ENCODE results near the gene CHCHD6. TPM values are rescaled to one million over a fixed set of nuclear protein-coding genes. Genes with fewer than 3 reads are reported as not detected.

The CHCHD6 gene
- total RNA-seq, 4 donors from 2014 or later: 30.3 to 46.5 (median 33.6) TPM

DNA sequence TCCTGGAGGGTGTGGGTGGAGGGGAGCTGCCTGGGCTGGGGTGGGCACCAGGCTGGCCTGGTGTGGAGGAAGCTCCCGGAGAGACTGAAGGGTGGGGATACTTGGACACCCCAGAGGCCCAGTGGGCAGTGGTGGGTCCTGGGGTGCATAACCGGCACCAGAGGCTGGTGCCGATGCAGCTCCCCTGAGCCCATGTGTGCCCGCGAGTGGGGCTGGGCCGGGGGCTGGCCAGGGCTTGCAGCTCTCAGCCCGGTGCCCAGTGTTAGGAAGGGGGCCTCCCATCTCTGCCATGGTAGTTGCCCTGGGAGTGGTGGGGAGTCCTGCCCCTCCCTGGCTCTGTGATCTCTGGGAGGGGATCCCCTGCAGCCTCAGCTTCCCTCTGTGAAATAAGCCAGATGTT, 288.2 kb downstream of the CHCHD6 start:
- TF ChIP-seq EP300 (IDR thresholded peaks at IDR 0.05): no peak
- no peak for TF ChIP-seq POLR2A (IDR thresholded peaks at IDR 0.05)
- TF ChIP-seq, protein P1, sequence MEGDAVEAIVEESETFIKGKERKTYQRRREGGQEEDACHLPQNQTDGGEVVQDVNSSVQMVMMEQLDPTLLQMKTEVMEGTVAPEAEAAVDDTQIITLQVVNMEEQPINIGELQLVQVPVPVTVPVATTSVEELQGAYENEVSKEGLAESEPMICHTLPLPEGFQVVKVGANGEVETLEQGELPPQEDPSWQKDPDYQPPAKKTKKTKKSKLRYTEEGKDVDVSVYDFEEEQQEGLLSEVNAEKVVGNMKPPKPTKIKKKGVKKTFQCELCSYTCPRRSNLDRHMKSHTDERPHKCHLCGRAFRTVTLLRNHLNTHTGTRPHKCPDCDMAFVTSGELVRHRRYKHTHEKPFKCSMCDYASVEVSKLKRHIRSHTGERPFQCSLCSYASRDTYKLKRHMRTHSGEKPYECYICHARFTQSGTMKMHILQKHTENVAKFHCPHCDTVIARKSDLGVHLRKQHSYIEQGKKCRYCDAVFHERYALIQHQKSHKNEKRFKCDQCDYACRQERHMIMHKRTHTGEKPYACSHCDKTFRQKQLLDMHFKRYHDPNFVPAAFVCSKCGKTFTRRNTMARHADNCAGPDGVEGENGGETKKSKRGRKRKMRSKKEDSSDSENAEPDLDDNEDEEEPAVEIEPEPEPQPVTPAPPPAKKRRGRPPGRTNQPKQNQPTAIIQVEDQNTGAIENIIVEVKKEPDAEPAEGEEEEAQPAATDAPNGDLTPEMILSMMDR (IDR thresholded peaks at IDR 0.05): no peak
- Histone ChIP-seq H3K4me1 (peaks cover 0 to 82% (median 28%) of the 10 kb centered on the region in 4 donors), H3K27ac (peak overlapping the region in 2 of 4 donors; percentile 68 to 71), H3K36me3 (peaks cover 0 to 41% (median 0%) of the 10 kb centered on the region in 3 donors), H3K4me3 (no peak overlapping the region), H3K27me3 (no peaks in the 10 kb centered on the region), H3K9me3 (no peaks in the 10 kb centered on the region)
- no peak for DNase-seq (ENCODE audit: low spot score in 2 of 2)
- 84 to 100% methylated on average over 2 to 6 of the region's 7 CpGs for WGBS, 2 donors

- 72 to 92% methylated on average over 6 to 8 of the region's 8 CpGs for WGBS, 2 donors
- no peak for TF ChIP-seq EP300 (IDR thresholded peaks at IDR 0.05)
- no peak for TF ChIP-seq POLR2A (IDR thresholded peaks at IDR 0.05)
- TF ChIP-seq, protein P1 (IDR thresholded peaks at IDR 0.05): no peak
- Histone ChIP-seq H3K36me3 (peaks cover 0 to 45% (median 0%) of the 10 kb centered on the region in 3 donors), H3K4me3 (no peak overlapping the region), H3K27ac (peak overlapping the region in 2 of 4 donors; percentile 68 to 71), H3K4me1 (peaks cover 0 to 81% (median 28%) of the 10 kb centered on the region in 4 donors), H3K27me3 (no peaks in the 10 kb centered on the region), H3K9me3 (no peaks in the 10 kb centered on the region)
- no peak for DNase-seq (ENCODE audit: low spot score in 2 of 2)
These were observed 288.7 kb downstream of the CHCHD6 start for GRCh38 chr3:126992776-126993175.

GRCh38 chr3:126993436-126993835, 289.4 kb downstream of the CHCHD6 start:
- H3K27ac ChIP-seq: peak overlapping the region in 2 of 4 donors; percentile 68 to 71
- no peak for DNase-seq (ENCODE audit: low spot score in 2 of 2)
- no peak for TF ChIP-seq POLR2A (IDR thresholded peaks at IDR 0.05)
- TF ChIP-seq, protein P1 (IDR thresholded peaks at IDR 0.05): no peak
- TF ChIP-seq EP300 (IDR thresholded peaks at IDR 0.05): no peak
- no peaks in the 10 kb centered on the region for H3K9me3 ChIP-seq
- no peak overlapping the region for H3K4me3 ChIP-seq
- 94 to 95% methylated on average over 7 to 9 of the region's 9 CpGs for WGBS, 2 donors
- H3K27me3 ChIP-seq: no peaks in the 10 kb centered on the region
- H3K36me3 ChIP-seq: peaks cover 0 to 40% (median 0%) of the 10 kb centered on the region in 3 donors
- H3K4me1 ChIP-seq: peaks cover 0 to 77% (median 28%) of the 10 kb centered on the region in 4 donors

GRCh38 chr3:126994661-126995245, 290.7 kb downstream of the CHCHD6 start:
- Histone ChIP-seq H3K27ac (peak overlapping the region; percentile 28 to 79 (median 66)), H3K36me3 (peaks cover 0 to 27% (median 0%) of the 10 kb centered on the region in 3 donors), H3K27me3 (no peaks in the 10 kb centered on the region), H3K4me3 (no peak overlapping the region), H3K9me3 (no peaks in the 10 kb centered on the region), H3K4me1 (peaks cover 0 to 90% (median 33%) of the 10 kb centered on the region in 4 donors)
- WGBS, 2 donors: 17 to 20% methylated on average over 6 to 10 of the region's 10 CpGs
- TF ChIP-seq POLR2A (IDR thresholded peaks at IDR 0.05): no peak
- no peak for TF ChIP-seq EP300 (IDR thresholded peaks at IDR 0.05)
- TF ChIP-seq, protein P1 (IDR thresholded peaks at IDR 0.05): no peak
- DNase-seq (ENCODE audit: low spot score in 2 of 2): peak in 1 of 2 donors; percentile 28

DNA sequence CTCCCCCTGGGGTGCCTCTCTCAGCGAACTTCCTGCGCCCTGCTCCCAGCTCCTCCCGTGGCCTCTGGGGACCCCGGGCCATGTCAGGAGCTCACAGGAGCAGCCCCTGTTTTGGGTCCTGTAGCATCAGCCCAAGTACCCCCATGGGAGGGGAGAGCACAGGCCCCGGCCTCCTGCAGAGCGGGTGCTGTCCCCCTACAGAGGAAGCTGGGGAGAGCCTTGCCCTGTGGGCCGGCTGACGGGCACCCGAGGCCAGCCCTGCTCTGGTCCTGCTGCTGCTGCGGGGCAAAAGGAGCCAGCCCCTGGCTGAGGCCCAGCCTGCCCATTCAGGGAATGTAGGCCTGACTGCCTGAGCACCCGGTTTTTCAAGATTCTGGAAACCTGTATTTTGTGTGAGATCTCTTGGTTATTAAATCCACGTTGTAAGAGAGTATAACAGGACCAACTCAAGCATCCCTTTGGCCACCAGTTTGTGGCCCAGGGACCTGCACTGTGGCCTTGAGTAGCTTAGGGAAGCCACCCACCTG, 291.3 kb downstream of the CHCHD6 start:
- Histone ChIP-seq H3K4me3 (no peak overlapping the region), H3K36me3 (peaks cover 0 to 22% (median 0%) of the 10 kb centered on the region in 3 donors), H3K27me3 (no peaks in the 10 kb centered on the region), H3K27ac (peak overlapping the region; percentile 28 to 79 (median 66)), H3K4me1 (peaks cover 0 to 90% (median 36%) of the 10 kb centered on the region in 4 donors), H3K9me3 (no peaks in the 10 kb centered on the region)
- WGBS, 2 donors: 50 to 60% methylated on average over 10 to 12 of the region's 12 CpGs
- no peak for DNase-seq (ENCODE audit: low spot score in 2 of 2)
- TF ChIP-seq EP300 (IDR thresholded peaks at IDR 0.05) (no peak), POLR2A (IDR thresholded peaks at IDR 0.05) (no peak)
- TF ChIP-seq, protein P1 (IDR thresholded peaks at IDR 0.05): no peak
